SK-N-SH (cell line): ENCODE data around the gene ENDOG. TPM values are rescaled to one million over a fixed set of nuclear protein-coding genes. Genes with fewer than 3 reads are reported as not detected.
"Not testable (repeated sequence)": the region's sequence is repeated elsewhere in the genome, so short reads cannot be mapped to it uniquely, and the experiment has no call there.

Experiments
- CTCF ChIA-PET: fragments of 300-600, 350-600 bp; formaldehyde crosslinking; extraction: SDS; loops from one replicate; lab custom pipeline; 2021; lab: Yijun Ruan, JAX
- POLR2A ChIA-PET: fragments of 350-600 bp; sonication (Branson Sonifier 250); formaldehyde crosslinking; extraction: SDS; loops from one replicate; lab custom pipeline; 2020; ENCODE audit warnings: antibody characterized with exemption, inconsistent platforms; lab: Yijun Ruan, JAX
- DNase-seq: peaks from one replicate; pipeline ENCODE4 v3.0.0; 2012
- H2AFZ ChIP-seq: fragments of 200-600 bp; sonication (generic); 2 replicates; pipeline ENCODE4 v1.8.1; 2016; ENCODE audit warnings: antibody characterized with exemption, mild to moderate bottlenecking, low read depth
- H3F3A ChIP-seq: fragments of 200-600 bp; sonication (generic); replicated peaks from 2 replicates; pipeline ENCODE3; 2016; ENCODE audit warnings: antibody characterized with exemption, mild to moderate bottlenecking; ENCODE audit not compliant: insufficient read depth
- H3K27ac ChIP-seq, 2 experiments: fragments of 200-500 bp in 1 of 2; fragments of 200-600 bp in 1 of 2; sonication (Bioruptor generic) in 1 of 2; sonication (generic), shearing (Covaris generic) in 1 of 2; 2 replicates each; pipeline versions ENCODE4 v1.5.1 to v1.6.1; 2014 to 2016; ENCODE audit warnings: low read depth in 2 of 2, inconsistent platforms in 1 of 2, low read length in 1 of 2, mild to moderate bottlenecking in 1 of 2, mixed read lengths in 1 of 2
- H3K27me3 ChIP-seq: fragments of 200-600 bp; sonication (generic), shearing (Covaris generic); 2 replicates; pipeline ENCODE4 v1.6.1; 2016; ENCODE audit warnings: mixed run types; ENCODE audit not compliant: insufficient read depth
- H3K36me3 ChIP-seq, 2 experiments: fragments of 200-500 bp in 1 of 2; fragments of 200-600 bp in 1 of 2; sonication (Bioruptor generic) in 1 of 2; sonication (generic) in 1 of 2; replicated peaks in 1 of 2; 2 replicates each; pipeline versions ENCODE3 to v1.5.1; 2014 to 2016; ENCODE audit warnings: low read length in 1 of 2, mild to moderate bottlenecking in 1 of 2; ENCODE audit not compliant: insufficient read depth in 2 of 2, control insufficient read depth in 1 of 2
- H3K4me1 ChIP-seq, 2 experiments: fragments of 200-500 bp in 1 of 2; fragments of 200-600 bp in 1 of 2; sonication (Bioruptor generic) in 1 of 2; sonication (generic), shearing (Covaris generic) in 1 of 2; 2 replicates each; pipeline versions ENCODE4 v1.5.1 to v1.6.1; 2014 to 2016; ENCODE audit warnings: low read depth in 1 of 2, low read length in 1 of 2, mixed run types in 1 of 2; ENCODE audit not compliant: insufficient read depth in 2 of 2, control insufficient read depth in 1 of 2
- H3K4me2 ChIP-seq: fragments of 200-600 bp; sonication (generic), shearing (Covaris generic); 2 replicates; pipeline ENCODE4 v1.6.1; 2017; ENCODE audit warnings: mixed run types
- H3K4me3 ChIP-seq, 2 experiments: fragments of 200-500 bp in 1 of 2; fragments of 200-600 bp in 1 of 2; sonication (Bioruptor generic) in 1 of 2; sonication (generic), shearing (Covaris generic) in 1 of 2; 2 replicates each; pipeline versions ENCODE4 v1.5.1 to v1.8.1; 2014 to 2016; ENCODE audit warnings: low read depth in 2 of 2, inconsistent platforms in 1 of 2, low read length in 1 of 2, mild to moderate bottlenecking in 1 of 2, mixed read lengths in 1 of 2, moderate library complexity in 1 of 2
- H3K79me2 ChIP-seq: fragments of 200-600 bp; sonication (generic); 2 replicates; pipeline ENCODE4 v1.8.1; 2017; ENCODE audit warnings: mild to moderate bottlenecking; ENCODE audit not compliant: insufficient read depth
- H3K9ac ChIP-seq: fragments of 200-600 bp; sonication (generic); 2 replicates; pipeline ENCODE4 v1.6.1; 2017; ENCODE audit warnings: mixed run types
- H3K9me2 ChIP-seq: fragments of 200-600 bp; sonication (generic); 2 replicates; pipeline ENCODE4 v1.6.1; 2017; ENCODE audit warnings: mixed run types
- H3K9me3 ChIP-seq: fragments of 200-600 bp; sonication (generic); 2 replicates; pipeline ENCODE4 v1.6.1; 2017; ENCODE audit warnings: mixed run types, mild to moderate bottlenecking, moderate library complexity
- H4K20me1 ChIP-seq: fragments of 200-600 bp; sonication (generic); 2 replicates; pipeline ENCODE4 v1.6.1; 2017; ENCODE audit warnings: mild to moderate bottlenecking, mixed run types; ENCODE audit not compliant: insufficient read depth
- CHD2 ChIP-seq: fragments of 150-350 bp; IDR thresholded peaks from 2 replicates; pipeline ENCODE4 v1.6.1; 2018; ENCODE audit warnings: low read length; ENCODE audit not compliant: partially characterized antibody
- CTCF ChIP-seq: fragments of 200-600 bp; sonication (generic); IDR thresholded peaks from 2 replicates; pipeline ENCODE4 v1.6.1; 2017; ENCODE audit warnings: antibody characterized with exemption, mild to moderate bottlenecking, moderate library complexity
- ELF1 ChIP-seq: IDR thresholded peaks from 2 replicates; pipeline ENCODE4 v1.4.0; 2012
- EZH2phosphoT487 ChIP-seq: fragments of 200-600 bp; sonication (generic); IDR thresholded peaks from 2 replicates; pipeline ENCODE4 v1.6.1; 2017; ENCODE audit warnings: low read depth, mixed run types, mild to moderate bottlenecking, antibody characterized with exemption, moderate library complexity, borderline replicate concordance
- IRF3 ChIP-seq: fragments of 150-350 bp; IDR thresholded peaks from 2 replicates; pipeline ENCODE4 v1.6.1; 2016; ENCODE audit warnings: mild to moderate bottlenecking, low read depth, low read length
- MXI1 ChIP-seq: IDR thresholded peaks from 2 replicates; pipeline ENCODE4 v1.6.1; 2012; ENCODE audit warnings: mild to moderate bottlenecking, low read depth, low read length, improper control_type of control experiment
- NFIC ChIP-seq: IDR thresholded peaks from 2 replicates; pipeline ENCODE4 v1.4.0; 2012; ENCODE audit warnings: borderline replicate concordance
- NRF1 ChIP-seq: IDR thresholded peaks from 2 replicates; pipeline ENCODE4 v1.6.1; 2012; ENCODE audit warnings: low read depth, mild to moderate bottlenecking, low read length
- RAD21 ChIP-seq: IDR thresholded peaks from 2 replicates; pipeline ENCODE4 v1.6.1; 2012; ENCODE audit warnings: mild to moderate bottlenecking, low read length
- RFX5 ChIP-seq: IDR thresholded peaks from 2 replicates; pipeline ENCODE4 v1.6.1; 2012; ENCODE audit warnings: mild to moderate bottlenecking, improper control_type of control experiment, low read length
- SMC3 ChIP-seq: IDR thresholded peaks from 2 replicates; pipeline ENCODE4 v1.6.1; 2012; ENCODE audit warnings: low read depth, low read length, improper control_type of control experiment
- TAF1 ChIP-seq: IDR thresholded peaks from 2 replicates; pipeline ENCODE4 v1.6.1; 2012; ENCODE audit warnings: low read depth, mild to moderate bottlenecking, low read length, moderate library complexity, borderline replicate concordance
- USF1 ChIP-seq: IDR thresholded peaks from 2 replicates; pipeline ENCODE4 v1.4.0; 2012; ENCODE audit warnings: low read depth, borderline replicate concordance
- WGBS: methylation state at CpG from one replicate; pipeline ENCODE4 v1.1.6; 2017; ENCODE audit warnings: low lambda C conversion rate; 5-methylcytosine and 5-hydroxymethylcytosine counted together
- polyA plus RNA-seq, 3 experiments: library from polyadenylated mRNA; depleted of rRNA; stranded (reverse); fragments of >200 nt; gene quantifications; 2 replicates each; pipeline ENCODE4 v1.2.3, GENCODE V29; 2012

ENDOG gene
- polyA plus RNA-seq, 1 of the 3 experiments (the other 2 are of a cell fraction), result 26.6 TPM

GRCh38 chr9:128774804-128775203, 43.5 kb upstream of the ENDOG start:
- Histone ChIP-seq H3K27me3 (no peaks in the 10 kb centered on the region), H3K27ac (no peak overlapping the region), H3K9me2 (no peaks in the 10 kb centered on the region), H3K9ac (no peak overlapping the region), H4K20me1 (no peaks in the 10 kb centered on the region), H3K4me3 (no peak overlapping the region), H3K4me2 (no peak overlapping the region), H3K36me3 (no peaks in the 10 kb centered on the region), H3K4me1 (peaks cover 0 to 7% of the 10 kb centered on the region in 2 experiments; a peak in 1 of 4 replicates), H3K9me3 (no peaks in the 10 kb centered on the region), H3F3A (peaks cover 11% of the 10 kb centered on the region), H3K79me2 (peaks cover 18% of the 10 kb centered on the region), H2AFZ (no peak overlapping the region)
- no peak for DNase-seq
- no peak for TF ChIP-seq NFIC
- no peak for TF ChIP-seq RFX5
- no peak for TF ChIP-seq CHD2
- TF ChIP-seq RAD21, result no peak
- TF ChIP-seq EZH2phosphoT487, result no peak
- no peak for TF ChIP-seq NRF1
- no peak for TF ChIP-seq CTCF
- TF ChIP-seq ELF1, result no peak
- CTCF ChIA-PET, result no interaction called here
- POLR2A ChIA-PET, result no interaction called here
- WGBS, result 79% methylated on average over 1 of the region's 1 CpG

- CTCF ChIA-PET, H3K36me3 ChIP-seq, H3K27ac ChIP-seq, H3K27me3 ChIP-seq, H4K20me1 ChIP-seq, H3K4me3 ChIP-seq, H3K9me2 ChIP-seq, H3K79me2 ChIP-seq, POLR2A ChIA-PET, H3K4me2 ChIP-seq, H3K9me3 ChIP-seq, H3K4me1 ChIP-seq, DNase-seq, H2AFZ ChIP-seq, H3F3A ChIP-seq, H3K9ac ChIP-seq: not testable (repeated sequence)
- no CpG with 5 or more reads among the region's 27 CpGs for WGBS
Measured at GRCh38 chr9:128780093-128780492, 38.2 kb upstream of the ENDOG start.

GRCh38 chr9:128781187-128782070, 36.9 kb upstream of the ENDOG start:
- H3K4me1 ChIP-seq, result no peaks in the 10 kb centered on the region
- H2AFZ ChIP-seq, result no peak overlapping the region
- H3K9me3 ChIP-seq, result no peaks in the 10 kb centered on the region
- H3K79me2 ChIP-seq, result 0 out of 2 replicates have a peak, but pooled peaks cover under 1% of the 10 kb centered on the region
- no peaks in the 10 kb centered on the region for H3K9me2 ChIP-seq
- no peak overlapping the region for H3K4me2 ChIP-seq
- H3K4me3 ChIP-seq, result no peak overlapping the region
- no peak for DNase-seq
- no peaks in the 10 kb centered on the region for H3K36me3 ChIP-seq
- H4K20me1 ChIP-seq, result no peaks in the 10 kb centered on the region
- WGBS, result 75% methylated on average over 7 of the region's 7 CpGs
- H3K27ac ChIP-seq, result no peak overlapping the region
- no peak overlapping the region for H3K9ac ChIP-seq
- POLR2A ChIA-PET, result no interaction called here
- H3K27me3 ChIP-seq, result no peaks in the 10 kb centered on the region
- CTCF ChIA-PET, result no interaction called here
- no peaks in the 10 kb centered on the region for H3F3A ChIP-seq
- TF ChIP-seq MXI1, result no peak
- no peak for TF ChIP-seq USF1
- TF ChIP-seq IRF3, result no peak
- TF ChIP-seq TAF1, result no peak
- no peak for TF ChIP-seq SMC3
- no peak for TF ChIP-seq ELF1
- no peak for TF ChIP-seq RFX5
